Measurements from ENCODE around the gene PRR22. TPM values are rescaled to one million over a fixed set of nuclear protein-coding genes. Genes with fewer than 3 reads are reported as not detected.
"Not testable (repeated sequence)": the region's sequence is repeated elsewhere in the genome, so short reads cannot be mapped to it uniquely, and the experiment has no call there.

Gene PRR22
- total RNA-seq, 4 donors from 2014 or later: 1.6 to 3.5 TPM; not detected in 2

DNA sequence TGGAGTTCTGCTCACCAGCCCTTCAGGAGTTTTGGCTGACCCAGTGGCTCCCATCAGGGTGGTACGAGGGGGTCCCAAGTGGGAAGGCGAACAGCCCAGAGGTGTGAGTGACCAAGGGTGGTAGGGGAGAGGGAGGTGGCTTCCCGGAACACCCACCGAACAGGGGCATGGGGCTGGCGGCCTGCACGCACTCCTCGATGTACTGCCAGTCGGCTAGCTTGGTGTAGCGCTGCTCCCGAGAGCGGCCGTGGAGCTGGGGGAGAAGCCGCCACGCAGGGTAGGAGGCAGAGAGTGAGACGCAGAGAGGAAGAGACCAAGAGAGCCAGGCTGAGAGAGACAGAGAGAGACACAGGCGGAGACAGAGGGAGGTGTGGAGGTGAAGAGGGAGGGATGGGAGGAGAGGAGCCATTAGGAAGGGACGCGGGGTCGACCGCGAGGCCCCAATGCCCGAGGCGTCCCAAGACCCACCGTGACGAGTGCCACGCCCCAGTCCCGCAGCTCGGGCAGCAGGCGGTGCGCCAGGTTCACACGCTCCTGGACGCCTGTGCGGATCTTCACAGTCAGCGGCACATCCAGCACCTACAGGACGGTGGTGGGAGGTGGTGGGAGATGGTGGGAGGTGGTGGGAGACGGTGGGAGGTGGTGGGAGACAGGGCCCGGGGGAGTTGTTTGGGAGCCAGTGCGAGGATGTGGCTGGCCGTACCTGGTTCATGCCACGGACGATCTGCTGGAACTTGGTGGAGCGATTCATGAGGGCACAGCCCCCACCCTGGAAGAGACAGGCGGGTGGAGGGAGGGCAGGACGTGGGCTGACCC lies 2.3 kb upstream of the PRR22 start:
- Histone ChIP-seq H3K9me3 (no peaks in the 10 kb centered on the region), H3K27me3 (no peaks in the 10 kb centered on the region), H3K36me3 (no peaks in the 10 kb centered on the region), H3K4me1 (no peaks in the 10 kb centered on the region), H3K27ac (no peak overlapping the region), H3K4me3 (no peak overlapping the region)
- no peak for TF ChIP-seq POLR2A (IDR thresholded peaks at IDR 0.05)
- TF ChIP-seq, protein P1, sequence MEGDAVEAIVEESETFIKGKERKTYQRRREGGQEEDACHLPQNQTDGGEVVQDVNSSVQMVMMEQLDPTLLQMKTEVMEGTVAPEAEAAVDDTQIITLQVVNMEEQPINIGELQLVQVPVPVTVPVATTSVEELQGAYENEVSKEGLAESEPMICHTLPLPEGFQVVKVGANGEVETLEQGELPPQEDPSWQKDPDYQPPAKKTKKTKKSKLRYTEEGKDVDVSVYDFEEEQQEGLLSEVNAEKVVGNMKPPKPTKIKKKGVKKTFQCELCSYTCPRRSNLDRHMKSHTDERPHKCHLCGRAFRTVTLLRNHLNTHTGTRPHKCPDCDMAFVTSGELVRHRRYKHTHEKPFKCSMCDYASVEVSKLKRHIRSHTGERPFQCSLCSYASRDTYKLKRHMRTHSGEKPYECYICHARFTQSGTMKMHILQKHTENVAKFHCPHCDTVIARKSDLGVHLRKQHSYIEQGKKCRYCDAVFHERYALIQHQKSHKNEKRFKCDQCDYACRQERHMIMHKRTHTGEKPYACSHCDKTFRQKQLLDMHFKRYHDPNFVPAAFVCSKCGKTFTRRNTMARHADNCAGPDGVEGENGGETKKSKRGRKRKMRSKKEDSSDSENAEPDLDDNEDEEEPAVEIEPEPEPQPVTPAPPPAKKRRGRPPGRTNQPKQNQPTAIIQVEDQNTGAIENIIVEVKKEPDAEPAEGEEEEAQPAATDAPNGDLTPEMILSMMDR (IDR thresholded peaks at IDR 0.05): no peak
- no peak for DNase-seq
- intact Hi-C loops (cut with DNase I; ENCODE audit: low total_unique reads): no loop called here

DNA sequence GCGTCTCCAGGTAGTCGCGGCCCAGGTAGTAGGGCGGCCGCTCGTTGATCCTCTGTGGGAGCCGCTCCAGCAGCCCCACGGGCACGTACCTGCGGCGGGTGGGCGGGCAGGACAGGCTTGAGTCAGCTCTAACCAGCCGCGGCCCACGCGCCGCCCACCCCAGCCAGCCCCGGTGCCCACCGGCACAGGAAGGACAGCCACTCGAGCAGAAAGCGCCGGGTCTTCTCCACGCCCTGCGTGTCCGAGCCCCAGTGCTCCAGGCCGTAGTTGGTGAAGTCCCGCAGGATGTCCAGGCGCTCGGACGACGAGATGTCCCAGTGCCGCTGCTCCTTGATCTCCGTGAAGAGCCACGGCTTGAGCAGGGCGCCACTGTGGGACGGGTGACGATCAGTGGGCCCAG lies 877 bp upstream of the PRR22 start:
- H3K36me3 ChIP-seq: no peaks in the 10 kb centered on the region
- no peak for TF ChIP-seq POLR2A (IDR thresholded peaks at IDR 0.05)
- H3K27ac ChIP-seq: no peak overlapping the region
- DNase-seq: no peak
- intact Hi-C loops (cut with DNase I; ENCODE audit: low total_unique reads): no loop called here
- no peak overlapping the region for H3K4me3 ChIP-seq
- H3K4me1 ChIP-seq: no peaks in the 10 kb centered on the region
- no peaks in the 10 kb centered on the region for H3K9me3 ChIP-seq
- H3K27me3 ChIP-seq: no peaks in the 10 kb centered on the region

DNA sequence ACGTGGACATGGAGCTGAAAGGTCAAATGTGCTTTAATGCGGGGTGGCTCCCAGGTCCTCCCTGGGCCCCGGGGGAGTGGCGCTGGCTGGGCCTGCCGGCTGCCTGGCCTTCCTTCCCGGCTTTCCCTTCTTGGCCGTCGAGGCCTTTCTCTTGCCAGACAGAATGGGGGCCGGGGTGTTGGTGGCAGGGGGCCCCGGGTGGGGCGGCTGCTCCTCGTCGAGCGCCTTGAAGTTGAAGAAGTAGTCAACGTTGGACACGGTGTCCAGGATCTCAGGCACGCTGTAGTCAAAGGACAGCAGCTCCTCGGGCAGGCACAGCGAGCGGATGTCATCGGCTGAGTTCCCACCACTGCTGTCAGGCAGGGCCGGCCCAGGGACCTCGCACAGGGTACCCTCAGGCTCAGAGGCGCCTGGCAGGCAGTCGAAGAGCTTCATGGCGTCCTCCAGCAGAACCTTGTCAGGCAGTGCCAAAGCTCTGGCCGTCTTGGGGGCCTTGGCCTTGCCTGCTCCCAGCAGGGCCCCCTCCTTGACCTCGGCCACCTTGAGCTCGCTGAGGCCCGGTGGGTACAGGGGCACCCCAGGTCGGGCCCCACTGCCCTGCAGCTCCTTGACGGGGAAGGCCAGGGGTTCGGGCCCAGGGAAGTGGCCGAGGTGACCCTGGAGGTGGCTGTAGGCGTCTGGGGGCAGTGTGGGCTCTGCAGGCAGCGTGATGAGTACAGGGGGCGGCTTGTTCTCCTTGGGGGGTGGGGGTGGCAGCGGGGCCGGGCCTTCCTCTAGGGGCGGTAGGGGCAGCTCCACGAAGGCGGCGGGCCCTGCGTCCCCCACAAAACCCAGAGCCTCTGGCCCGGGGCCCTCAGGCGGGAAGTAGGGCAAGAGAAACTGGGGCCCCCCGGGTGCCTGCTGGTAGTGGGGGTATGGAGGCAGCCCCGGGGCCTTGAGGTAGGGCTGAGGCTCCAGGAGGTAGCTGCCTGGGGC lies 1.3 kb downstream of the PRR22 start:
- Histone ChIP-seq H3K4me1 (no peaks in the 10 kb centered on the region), H3K36me3 (no peaks in the 10 kb centered on the region), H3K4me3 (no peak overlapping the region), H3K27ac (no peak overlapping the region), H3K27me3 (no peaks in the 10 kb centered on the region), H3K9me3 (no peaks in the 10 kb centered on the region)
- intact Hi-C loops (cut with DNase I; ENCODE audit: low total_unique reads): no loop called here
- TF ChIP-seq, protein P1 (IDR thresholded peaks at IDR 0.05): no peak
- no peak for TF ChIP-seq POLR2A (IDR thresholded peaks at IDR 0.05)
- no peak for DNase-seq

DNA sequence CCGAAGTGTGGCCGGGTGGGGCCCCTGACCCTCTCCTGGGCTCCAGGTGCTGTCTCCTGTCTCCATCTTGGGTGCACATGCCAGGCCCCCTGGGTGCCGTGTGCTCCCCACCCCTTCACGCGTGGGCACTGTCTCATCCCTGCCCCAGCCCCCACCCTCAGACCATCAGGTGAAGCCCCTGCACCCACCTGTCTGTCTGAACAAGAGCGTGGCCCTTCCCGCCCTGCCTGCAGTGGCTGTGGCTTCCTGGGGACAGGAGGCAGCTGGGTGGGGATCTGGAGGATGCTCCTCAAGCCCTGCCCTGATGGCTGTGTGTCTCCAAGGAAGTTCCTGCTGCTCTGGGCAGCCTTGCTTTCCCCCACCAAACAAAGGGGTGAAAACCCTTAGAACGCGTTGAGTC lies 2.2 kb downstream of the PRR22 start:
- intact Hi-C loops (cut with DNase I; ENCODE audit: low total_unique reads): no loop called here
- no peak for DNase-seq
- no peaks in the 10 kb centered on the region for H3K27me3 ChIP-seq
- TF ChIP-seq, protein P1 (IDR thresholded peaks at IDR 0.05): no peak
- TF ChIP-seq POLR2A (IDR thresholded peaks at IDR 0.05): no peak
- H3K9me3 ChIP-seq: no peaks in the 10 kb centered on the region
- H3K4me3 ChIP-seq: no peak overlapping the region
- no peak overlapping the region for H3K27ac ChIP-seq
- no peaks in the 10 kb centered on the region for H3K36me3 ChIP-seq
- H3K4me1 ChIP-seq: no peaks in the 10 kb centered on the region

DNA sequence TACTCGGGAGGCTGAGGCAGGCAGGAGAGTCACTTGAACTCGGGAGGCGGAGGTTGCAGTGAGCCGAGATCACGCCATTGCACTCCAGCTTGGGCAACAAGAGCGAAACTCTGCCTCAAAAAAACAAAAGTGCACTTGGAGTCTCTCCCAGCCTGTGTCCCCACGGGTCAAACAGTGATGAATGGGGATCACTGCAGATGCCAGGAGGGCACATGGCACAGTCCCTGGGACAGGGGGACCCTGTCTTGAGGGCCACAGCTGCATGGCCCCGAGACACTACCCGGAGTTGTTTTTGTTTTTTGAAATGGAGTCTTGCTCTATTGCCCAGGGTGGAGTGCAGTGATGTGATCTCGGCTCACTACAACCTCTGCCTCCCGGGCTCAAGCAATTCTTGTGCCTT lies 3.6 kb downstream of the PRR22 start:
- DNase-seq; H3K27ac ChIP-seq; H3K9me3 ChIP-seq; H3K27me3 ChIP-seq; H3K36me3 ChIP-seq; H3K4me1 ChIP-seq; H3K4me3 ChIP-seq; intact Hi-C loops (cut with DNase I; ENCODE audit: low total_unique reads): not testable (repeated sequence)

DNA sequence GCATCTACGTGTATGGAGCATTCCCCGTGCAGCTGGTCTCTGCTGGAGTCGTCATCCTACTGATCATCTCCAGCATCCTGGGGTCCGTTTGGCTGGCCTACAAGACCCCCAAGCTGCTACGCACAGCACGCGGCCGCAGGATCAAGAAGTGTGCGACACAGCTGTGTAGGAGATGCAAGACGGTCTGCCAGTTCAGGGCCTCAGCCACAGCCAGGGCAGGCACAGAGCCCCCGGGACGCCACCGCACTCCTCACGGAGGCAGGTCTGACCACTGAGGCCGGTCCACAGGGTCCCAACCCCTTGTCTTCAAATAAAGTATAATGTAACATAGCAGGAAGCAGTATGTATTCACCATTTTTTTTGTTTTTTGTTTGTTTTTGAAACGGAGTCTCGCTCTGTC lies 6.1 kb downstream of the PRR22 start:
- Histone ChIP-seq H3K9me3 (no peaks in the 10 kb centered on the region), H3K36me3 (no peaks in the 10 kb centered on the region), H3K27me3 (no peaks in the 10 kb centered on the region), H3K4me3 (no peak overlapping the region), H3K27ac (no peak overlapping the region), H3K4me1 (no peaks in the 10 kb centered on the region)
- intact Hi-C loops (cut with DNase I; ENCODE audit: low total_unique reads): no loop called here
- TF ChIP-seq, protein P1 (IDR thresholded peaks at IDR 0.05): no peak
- TF ChIP-seq POLR2A (IDR thresholded peaks at IDR 0.05): no peak
- no peak for DNase-seq

Data from uterus (tissue), 4 donors.